K562 (cell line): ENCODE results near the gene TUBB6. TPM values are rescaled to one million over a fixed set of nuclear protein-coding genes. Genes with fewer than 3 reads are reported as not detected.

ENCODE experiments used
- ATAC-seq: fragments of 200-7000 bp; cut with Tn5 transposase; 3 replicates; pipeline ENCODE4 v1.9.1; 2020; ENCODE audit warnings: moderate library complexity
- BruUV-seq: library from RNA; stranded (reverse); fragments of 400-500 nt; replicated peaks from 2 replicates; lab custom pipeline; 2021; lab: Mats Ljungman, UMichigan
- CTCF ChIA-PET: fragments of 300-600 bp; formaldehyde crosslinking; extraction: SDS; loops from one replicate; lab custom pipeline; 2021; ENCODE audit warnings: low intra/inter-chr PET ratio; lab: Yijun Ruan, JAX
- POLR2A ChIA-PET: fragments of 300-600, 350-650 bp; sonication (Branson Sonifier 250); formaldehyde crosslinking; extraction: SDS; loops from one replicate; lab custom pipeline; 2021; ENCODE audit warnings: antibody characterized with exemption, inconsistent platforms; lab: Yijun Ruan, JAX
- DNase-seq, 4 experiments: peaks; one replicate each; pipeline versions ENCODE4 v3.0.0 to v3.0.0-alpha.2; 2011 to 2018; ENCODE audit warnings: low spot score in 3 of 4, mixed read lengths in 3 of 4; ENCODE audit errors: extremely low read depth in 1 of 4
- FAIRE-seq: peaks from 2 replicates; lab custom pipeline; 2011; peaks lifted over from hg19 to GRCh38; lab: Jason Lieb, UNC
- H2AFZ ChIP-seq: 2 replicates; pipeline ENCODE4 v1.6.0; 2011; ENCODE audit warnings: low read depth, low read length, control low read depth, inconsistent platforms
- H3K27ac ChIP-seq: fragments of 200-600 bp; 3 replicates; pipeline ENCODE4 v1.8.0; 2011; ENCODE audit warnings: low read depth, mild to moderate bottlenecking, control low read depth, inconsistent platforms, low read length, moderate library complexity, mixed read lengths; ENCODE audit errors: extremely low read depth
- H3K27me3 ChIP-seq, 2 experiments: fragments of 300-600 bp in 1 of 2; 2 replicates in 1 of 2; 3 replicates in 1 of 2; pipeline versions ENCODE4 v1.6.0 to v1.8.0; 2011; ENCODE audit warnings: inconsistent platforms in 2 of 2, low read length in 2 of 2, mild to moderate bottlenecking in 1 of 2, mixed read lengths in 1 of 2, moderate library complexity in 1 of 2; ENCODE audit not compliant: control insufficient read depth in 2 of 2, insufficient read depth in 2 of 2
- H3K36me3 ChIP-seq: fragments of 300-600 bp; 3 replicates; pipeline ENCODE4 v1.8.0; 2011; ENCODE audit warnings: mild to moderate bottlenecking, low read length, inconsistent platforms; ENCODE audit not compliant: control insufficient read depth, insufficient read depth
- H3K4me1 ChIP-seq, 2 experiments: fragments of 200-600 bp in 1 of 2; replicated peaks in 1 of 2; 2 replicates in 1 of 2; 3 replicates in 1 of 2; pipeline versions ENCODE4 v1.5.1 to v1.8.0; 2011; ENCODE audit warnings: inconsistent platforms in 2 of 2, low read length in 2 of 2, mild to moderate bottlenecking in 1 of 2, mixed read lengths in 1 of 2, moderate library complexity in 1 of 2; ENCODE audit not compliant: control insufficient read depth in 2 of 2, insufficient read depth in 2 of 2
- H3K4me2 ChIP-seq: 2 replicates; pipeline ENCODE4 v1.6.1; 2011; ENCODE audit warnings: low read length, control low read depth, inconsistent platforms, mixed read lengths; ENCODE audit not compliant: insufficient read depth
- H3K4me3 ChIP-seq: fragments of 200-600 bp; sonication (generic), shearing (Covaris generic); 2 replicates; pipeline ENCODE4 v1.5.1; 2016; ENCODE audit warnings: control low read depth, inconsistent platforms
- H3K79me2 ChIP-seq: fragments of 200-600 bp; 3 replicates; pipeline ENCODE4 v1.8.0; 2011; ENCODE audit warnings: low read length, inconsistent platforms; ENCODE audit not compliant: control insufficient read depth, insufficient read depth
- H3K9ac ChIP-seq, 2 experiments: 2 replicates each; pipeline versions ENCODE4 v1.6.0 to v1.6.1; 2011; ENCODE audit warnings: low read depth in 2 of 2, low read length in 2 of 2, control low read depth in 1 of 2, inconsistent platforms in 1 of 2, mild to moderate bottlenecking in 1 of 2, mixed read lengths in 1 of 2; ENCODE audit not compliant: insufficient read depth in 1 of 2
- H3K9me1 ChIP-seq: one replicate; pipeline ENCODE4 v1.6.0; 2011; ENCODE audit warnings: inconsistent platforms, mild to moderate bottlenecking, low read length, moderate library complexity; ENCODE audit not compliant: control insufficient read depth, insufficient read depth
- H3K9me3 ChIP-seq: replicated peaks from 2 replicates; pipeline ENCODE4 v1.5.1; 2011; ENCODE audit warnings: low read depth, low read length, inconsistent platforms; ENCODE audit not compliant: control insufficient read depth, insufficient read depth
- H4K20me1 ChIP-seq: replicated peaks from 2 replicates; pipeline ENCODE4 v1.6.1; 2011; ENCODE audit warnings: low read length, inconsistent platforms, mixed read lengths; ENCODE audit not compliant: control insufficient read depth, insufficient read depth
- BDP1 ChIP-seq: IDR thresholded peaks from 3 replicates; pipeline ENCODE4 v1.6.1; 2011; ENCODE audit not compliant: insufficient read length, insufficient read depth
- ERF ChIP-seq: fragments of 450-650 bp; formaldehyde crosslinking; IDR thresholded peaks from 2 replicates; pipeline ENCODE4 v1.4.0; 2020; ENCODE audit warnings: mild to moderate bottlenecking, mixed read lengths
- ETV1 ChIP-seq: fragments of 450-650 bp; conservative IDR thresholded peaks from 2 replicates; pipeline ENCODE4 v1.6.1; 2016; ENCODE audit warnings: missing genetic modification characterization, control low read depth, low read depth, missing compliant biosample characterization
- ETV5 ChIP-seq: sonication (generic); formaldehyde crosslinking; IDR thresholded peaks from 2 replicates; pipeline ENCODE4 v1.4.0; 2020; ENCODE audit warnings: low read depth, mild to moderate bottlenecking, missing genetic modification reagents
- FOS ChIP-seq: IDR thresholded peaks from 3 replicates; pipeline ENCODE4 v1.6.1; 2011; ENCODE audit not compliant: insufficient read length; ENCODE audit errors: extremely low read depth
- SRF ChIP-seq, 2 experiments: fragments of 250-450, 450-650 bp in 1 of 2; sonication (Bioruptor Pico) in 1 of 2; sonication (generic) in 1 of 2; formaldehyde crosslinking; IDR thresholded peaks; 2 replicates each; pipeline versions ENCODE4 v1.5.0 to v1.5.1; 2020 to 2022; ENCODE audit warnings: mild to moderate bottlenecking in 1 of 2, missing genetic modification reagents in 1 of 2
- ZFP36 ChIP-seq: fragments of 150-350 bp; IDR thresholded peaks from 2 replicates; pipeline ENCODE4 v1.6.1; 2018; ENCODE audit warnings: low read length, low read depth; ENCODE audit not compliant: partially characterized antibody
- ZNF239 ChIP-seq: fragments of 250-450 bp; sonication (Bioruptor Pico); IDR thresholded peaks from 2 replicates; pipeline ENCODE4 v1.4.0; 2020; ENCODE audit warnings: mild to moderate bottlenecking
- ZNF311 ChIP-seq: fragments of 250-450 bp; sonication (Bioruptor Pico); IDR thresholded peaks from 2 replicates; pipeline ENCODE4 v1.4.0; 2020; ENCODE audit warnings: mild to moderate bottlenecking, moderate library complexity
- WGBS: fragments of 100-300 bp; shearing (Covaris generic); methylation state at CpG from one replicate; pipeline ENCODE4 v1.1.6; 2016; ENCODE audit warnings: low coverage, mixed read lengths; ENCODE audit not compliant: insufficient coverage; ENCODE audit errors: missing lambda C conversion rate; 5-methylcytosine and 5-hydroxymethylcytosine counted together
- in situ Hi-C: fragments of 300-500 bp; cut with MboI; formaldehyde crosslinking; loops from 4 replicates; pipeline ENCODE4 v1.15.0; 2018; ENCODE audit warnings: inconsistent platforms, mixed read lengths
- intact Hi-C: fragments of 100-400 bp; cut with micrococcal nuclease; formaldehyde crosslinking; loops from 2 replicates; pipeline ENCODE4 v1.14.2; 2022
- polyA plus RNA-seq, 8 experiments: library from polyadenylated mRNA; depleted of rRNA in 4 of 8; stranded (reverse) in 5 of 8; unstranded in 3 of 8; fragments of >200 nt; fragmentation: Nextera tagmentation in 2 of 8; fragmentation: Illumina TruSeq in 1 of 8; extraction: Ambion mirVana in 2 of 8; extraction: Trizol in 1 of 8; gene quantifications; 2 replicates each; pipeline versions ENCODE4 v1.2.1 to v1.2.3, GENCODE V29; 2011 to 2014; ENCODE audit warnings: inconsistent platforms in 1 of 8, missing spikeins in 1 of 8
- total RNA-seq, 7 experiments: library from RNA; depleted of rRNA in 6 of 7; stranded (reverse); fragments of >200 nt in 6 of 7; fragmentation: Illumina TruSeq in 2 of 7; extraction: Trizol in 2 of 7; gene quantifications; 2 replicates each; pipeline versions ENCODE4 v1.2.1 to v1.2.3, GENCODE V29; 2011 to 2021; ENCODE audit warnings: low replicate concordance in 1 of 7
- TF ChIP-seq, protein P1 (sequence below): fragments of 250-450 bp; sonication (Bioruptor Pico); IDR thresholded peaks from 2 replicates; pipeline ENCODE4 v1.8.0; 2021; ENCODE audit warnings: moderate library complexity, mild to moderate bottlenecking, inconsistent platforms
- TF ChIP-seq, protein P2 (sequence below): fragments of 250-450 bp; sonication (Bioruptor Pico); IDR thresholded peaks from 2 replicates; pipeline ENCODE4 v1.8.0; 2022; ENCODE audit warnings: moderate library complexity, mild to moderate bottlenecking, inconsistent platforms
- TF ChIP-seq, protein P3 (sequence below): fragments of 450-650 bp; IDR thresholded peaks from 2 replicates; pipeline ENCODE4 v1.6.1; 2016; ENCODE audit warnings: low read depth

Gene TUBB6
- total and polyA plus RNA-seq, 9 of the 15 experiments (the other 6 are each of a cell fraction or from before 2014, with no cell fraction given), result 43.9 to 404 (median 81.1) TPM

DNA sequence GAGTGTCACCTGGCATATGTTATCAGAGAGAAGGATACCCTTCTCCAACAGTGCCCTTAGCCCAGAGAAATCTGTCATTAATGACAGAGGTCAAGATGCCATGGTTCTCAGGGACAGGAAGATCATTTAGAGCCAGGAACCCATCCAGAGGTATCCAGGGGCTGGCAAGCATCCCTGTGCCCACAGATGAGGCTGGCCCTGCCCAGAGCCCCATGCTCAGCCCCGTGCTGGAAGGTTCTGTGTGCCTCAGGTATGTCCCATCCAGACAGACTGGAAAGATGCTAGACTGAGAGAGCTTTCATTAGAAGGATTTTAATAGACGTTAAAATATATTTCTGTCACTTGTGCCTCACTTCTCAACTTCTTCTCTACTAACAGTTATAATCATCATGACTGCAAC, 8.2 kb upstream of the TUBB6 start:
- Histone ChIP-seq H3K36me3 (no peaks in the 10 kb centered on the region), H3K9me1 (peaks cover 4% of the 10 kb centered on the region), H3K4me3 (no peak overlapping the region), H3K4me2 (no peak overlapping the region), H3K4me1 (peaks cover 45% of the 10 kb centered on the region in 2 experiments), H3K9ac (no peak overlapping the region), H3K79me2 (no peaks in the 10 kb centered on the region), H4K20me1 (no peaks in the 10 kb centered on the region), H3K9me3 (no peaks in the 10 kb centered on the region), H3K27ac (no peak overlapping the region), H3K27me3 (no peaks in the 10 kb centered on the region), H2AFZ (no peak overlapping the region)
- DNase-seq (no peak), FAIRE-seq (no peak), ATAC-seq (no peak)
- in situ Hi-C loops, result no loop called here
- WGBS, result 45% methylated on average over 2 of the region's 2 CpGs
- BruUV-seq, result no TSS peak
- ChIA-PET POLR2A (interaction anchor here (0.7 to 1.2 kb wide), 4 partner anchors 13 to 640 kb away, joined by 3 to 6 read pairs (median 4); no protein-coding TSS in a partner anchor), CTCF (no interaction called here)
- intact Hi-C loops, result loop anchor here (5.0 kb wide), 1 partner anchor 77 kb away; the partner anchor contains the start of gene AFG3L2
- TF ChIP-seq ERF (CRISPR knock-in tag), result no peak
- TF ChIP-seq, protein P1, sequence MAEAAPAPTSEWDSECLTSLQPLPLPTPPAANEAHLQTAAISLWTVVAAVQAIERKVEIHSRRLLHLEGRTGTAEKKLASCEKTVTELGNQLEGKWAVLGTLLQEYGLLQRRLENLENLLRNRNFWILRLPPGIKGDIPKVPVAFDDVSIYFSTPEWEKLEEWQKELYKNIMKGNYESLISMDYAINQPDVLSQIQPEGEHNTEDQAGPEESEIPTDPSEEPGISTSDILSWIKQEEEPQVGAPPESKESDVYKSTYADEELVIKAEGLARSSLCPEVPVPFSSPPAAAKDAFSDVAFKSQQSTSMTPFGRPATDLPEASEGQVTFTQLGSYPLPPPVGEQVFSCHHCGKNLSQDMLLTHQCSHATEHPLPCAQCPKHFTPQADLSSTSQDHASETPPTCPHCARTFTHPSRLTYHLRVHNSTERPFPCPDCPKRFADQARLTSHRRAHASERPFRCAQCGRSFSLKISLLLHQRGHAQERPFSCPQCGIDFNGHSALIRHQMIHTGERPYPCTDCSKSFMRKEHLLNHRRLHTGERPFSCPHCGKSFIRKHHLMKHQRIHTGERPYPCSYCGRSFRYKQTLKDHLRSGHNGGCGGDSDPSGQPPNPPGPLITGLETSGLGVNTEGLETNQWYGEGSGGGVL (CRISPR knock-in tag), result no peak
- no peak for TF ChIP-seq ETV5
- TF ChIP-seq, protein P2, sequence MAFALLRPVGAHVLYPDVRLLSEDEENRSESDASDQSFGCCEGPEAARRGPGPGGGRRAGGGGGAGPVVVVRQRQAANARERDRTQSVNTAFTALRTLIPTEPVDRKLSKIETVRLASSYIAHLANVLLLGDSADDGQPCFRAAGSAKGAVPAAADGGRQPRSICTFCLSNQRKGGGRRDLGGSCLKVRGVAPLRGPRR (CRISPR knock-in tag), result no peak
- TF ChIP-seq FOS, result no peak
- TF ChIP-seq SRF (CRISPR knock-in tag; IDR thresholded peaks at IDR 0.05), result no peak
- TF ChIP-seq ETV1 (tag), result no peak
- TF ChIP-seq BDP1, result no peak
- TF ChIP-seq ZFP36, result no peak
- TF ChIP-seq, protein P3, sequence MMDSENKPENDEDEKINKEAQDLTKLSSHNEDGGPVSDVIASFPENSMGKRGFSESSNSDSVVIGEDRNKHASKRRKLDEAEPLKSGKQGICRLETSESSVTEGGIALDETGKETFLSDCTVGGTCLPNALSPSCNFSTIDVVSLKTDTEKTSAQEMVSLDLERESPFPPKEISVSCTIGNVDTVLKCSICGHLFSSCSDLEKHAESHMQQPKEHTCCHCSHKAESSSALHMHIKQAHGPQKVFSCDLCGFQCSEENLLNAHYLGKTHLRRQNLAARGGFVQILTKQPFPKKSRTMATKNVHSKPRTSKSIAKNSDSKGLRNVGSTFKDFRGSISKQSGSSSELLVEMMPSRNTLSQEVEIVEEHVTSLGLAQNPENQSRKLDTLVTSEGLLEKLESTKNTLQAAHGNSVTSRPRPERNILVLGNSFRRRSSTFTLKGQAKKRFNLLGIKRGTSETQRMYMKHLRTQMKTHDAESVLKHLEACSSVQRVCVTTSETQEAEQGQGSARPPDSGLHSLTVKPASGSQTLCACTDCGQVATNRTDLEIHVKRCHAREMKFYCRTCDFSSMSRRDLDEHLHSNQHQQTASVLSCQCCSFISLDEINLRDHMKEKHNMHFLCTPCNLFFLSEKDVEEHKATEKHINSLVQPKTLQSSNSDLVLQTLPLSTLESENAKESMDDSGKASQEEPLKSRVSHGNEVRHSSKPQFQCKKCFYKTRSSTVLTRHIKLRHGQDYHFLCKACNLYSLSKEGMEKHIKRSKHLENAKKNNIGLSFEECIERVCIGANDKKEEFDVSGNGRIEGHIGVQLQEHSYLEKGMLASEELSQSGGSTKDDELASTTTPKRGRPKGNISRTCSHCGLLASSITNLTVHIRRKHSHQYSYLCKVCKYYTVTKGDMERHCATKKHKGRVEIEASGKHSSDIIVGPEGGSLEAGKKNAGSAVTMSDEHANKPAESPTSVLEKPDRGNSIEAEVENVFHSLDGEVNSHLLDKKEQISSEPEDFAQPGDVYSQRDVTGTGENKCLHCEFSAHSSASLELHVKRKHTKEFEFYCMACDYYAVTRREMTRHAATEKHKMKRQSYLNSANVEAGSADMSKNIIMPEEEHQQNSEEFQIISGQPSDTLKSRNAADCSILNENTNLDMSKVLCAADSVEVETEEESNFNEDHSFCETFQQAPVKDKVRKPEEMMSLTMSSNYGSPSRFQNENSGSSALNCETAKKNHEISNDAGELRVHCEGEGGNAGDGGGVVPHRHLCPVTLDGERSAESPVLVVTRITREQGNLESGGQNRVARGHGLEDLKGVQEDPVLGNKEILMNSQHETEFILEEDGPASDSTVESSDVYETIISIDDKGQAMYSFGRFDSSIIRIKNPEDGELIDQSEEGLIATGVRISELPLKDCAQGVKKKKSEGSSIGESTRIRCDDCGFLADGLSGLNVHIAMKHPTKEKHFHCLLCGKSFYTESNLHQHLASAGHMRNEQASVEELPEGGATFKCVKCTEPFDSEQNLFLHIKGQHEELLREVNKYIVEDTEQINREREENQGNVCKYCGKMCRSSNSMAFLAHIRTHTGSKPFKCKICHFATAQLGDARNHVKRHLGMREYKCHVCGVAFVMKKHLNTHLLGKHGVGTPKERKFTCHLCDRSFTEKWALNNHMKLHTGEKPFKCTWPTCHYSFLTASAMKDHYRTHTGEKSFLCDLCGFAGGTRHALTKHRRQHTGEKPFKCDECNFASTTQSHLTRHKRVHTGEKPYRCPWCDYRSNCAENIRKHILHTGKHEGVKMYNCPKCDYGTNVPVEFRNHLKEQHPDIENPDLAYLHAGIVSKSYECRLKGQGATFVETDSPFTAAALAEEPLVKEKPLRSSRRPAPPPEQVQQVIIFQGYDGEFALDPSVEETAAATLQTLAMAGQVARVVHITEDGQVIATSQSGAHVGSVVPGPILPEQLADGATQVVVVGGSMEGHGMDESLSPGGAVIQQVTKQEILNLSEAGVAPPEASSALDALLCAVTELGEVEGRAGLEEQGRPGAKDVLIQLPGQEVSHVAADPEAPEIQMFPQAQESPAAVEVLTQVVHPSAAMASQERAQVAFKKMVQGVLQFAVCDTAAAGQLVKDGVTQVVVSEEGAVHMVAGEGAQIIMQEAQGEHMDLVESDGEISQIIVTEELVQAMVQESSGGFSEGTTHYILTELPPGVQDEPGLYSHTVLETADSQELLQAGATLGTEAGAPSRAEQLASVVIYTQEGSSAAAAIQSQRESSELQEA, result no peak
- no peak for TF ChIP-seq ZNF239 (CRISPR knock-in tag)
- TF ChIP-seq ZNF311 (CRISPR knock-in tag), result no peak
